Sigmoid colon (tissue), 7 donors: ENCODE results near the gene TIAM1. TPM values are rescaled to one million over a fixed set of nuclear protein-coding genes. Genes with fewer than 3 reads are reported as not detected.

Experiments
- DNase-seq: peaks from one replicate; pipeline ENCODE4 v3.0.0-alpha.2; 2019
- H3K27ac ChIP-seq, 4 donors: fragments of 200-600 bp; sonication (generic); one replicate each; pipeline ENCODE4 v1.5.1; 2016 to 2019; ENCODE audit warnings: mild to moderate bottlenecking in 1 of 4
- H3K27me3 ChIP-seq, 3 donors: fragments of 200-600 bp; sonication (generic); one replicate each; pipeline ENCODE4 v1.5.1; 2019; ENCODE audit warnings: mild to moderate bottlenecking in 1 of 3
- H3K36me3 ChIP-seq, 4 donors: fragments of 200-600 bp; sonication (generic); one replicate each; pipeline ENCODE4 v1.5.1; 2016 to 2019
- H3K4me1 ChIP-seq, 4 donors: fragments of 200-600 bp; sonication (generic); one replicate each; pipeline ENCODE4 v1.5.1; 2017 to 2019
- H3K4me3 ChIP-seq, 4 donors: fragments of 200-600 bp; sonication (generic); one replicate each; pipeline ENCODE4 v1.5.1; 2017 to 2019; ENCODE audit warnings: mild to moderate bottlenecking in 2 of 4, moderate library complexity in 1 of 4
- H3K9me3 ChIP-seq, 4 donors: fragments of 200-600 bp in 3 of 4; sonication (generic) in 3 of 4; one replicate each; pipeline versions ENCODE4 v1.5.1 to v1.6.1; 2013 to 2019
- EP300 ChIP-seq, 4 donors: sonication (generic); formaldehyde crosslinking; IDR thresholded peaks; one replicate each; pipeline ENCODE4 v1.6.1; 2017; ENCODE audit warnings: antibody characterized with exemption in 4 of 4
- POLR2A ChIP-seq, 2 donors: fragments of 450-650 bp; IDR thresholded peaks; one replicate each; pipeline ENCODE4 v1.6.1; 2016; ENCODE audit warnings: antibody characterized with exemption in 2 of 2, mild to moderate bottlenecking in 2 of 2, moderate library complexity in 2 of 2
- POLR2AphosphoS5 ChIP-seq, 4 donors: sonication (generic); formaldehyde crosslinking; IDR thresholded peaks; one replicate each; pipeline ENCODE4 v1.6.1; 2017; ENCODE audit warnings: antibody characterized with exemption in 4 of 4
- WGBS, 2 donors: extraction: QIAGEN DNeasy Blood & Tissue Kit; methylation state at CpG; one replicate each; pipeline ENCODE4 v1.1.7; 2013; 5-methylcytosine and 5-hydroxymethylcytosine counted together
- intact Hi-C: fragments of 100-400 bp; cut with DNase I; formaldehyde crosslinking; loops from one replicate; pipeline ENCODE4 v1.15.1; 2023
- polyA plus RNA-seq, 3 donors: library from polyadenylated mRNA; stranded (reverse); fragments of 200-250 nt; gene quantifications; one replicate each; pipeline ENCODE4 v1.2.3, GENCODE V29; 2013
- total RNA-seq, 4 donors: library from RNA; depleted of rRNA; stranded (reverse); fragments of >200 nt; gene quantifications; one replicate each; pipeline ENCODE4 v1.1.0, GENCODE V29; 2016
- TF ChIP-seq, protein P1 (sequence below), 4 experiments: fragments of 450-650 bp in 3 of 4; fragments of 200-600 bp in 1 of 4; IDR thresholded peaks; one replicate each; pipeline ENCODE4 v1.5.1; 2016 to 2019; ENCODE audit warnings: antibody characterized with exemption in 4 of 4, mild to moderate bottlenecking in 3 of 4, moderate library complexity in 2 of 4
- donor health status: healthy with polysubstance abuse.
- donor health status: Bipolar disorder and iron deficiency.
- donor health status: healthy.

The TIAM1 gene
- total and polyA plus RNA-seq, 7 donors, result 1.2 to 20.5 (median 8.6) TPM

DNA sequence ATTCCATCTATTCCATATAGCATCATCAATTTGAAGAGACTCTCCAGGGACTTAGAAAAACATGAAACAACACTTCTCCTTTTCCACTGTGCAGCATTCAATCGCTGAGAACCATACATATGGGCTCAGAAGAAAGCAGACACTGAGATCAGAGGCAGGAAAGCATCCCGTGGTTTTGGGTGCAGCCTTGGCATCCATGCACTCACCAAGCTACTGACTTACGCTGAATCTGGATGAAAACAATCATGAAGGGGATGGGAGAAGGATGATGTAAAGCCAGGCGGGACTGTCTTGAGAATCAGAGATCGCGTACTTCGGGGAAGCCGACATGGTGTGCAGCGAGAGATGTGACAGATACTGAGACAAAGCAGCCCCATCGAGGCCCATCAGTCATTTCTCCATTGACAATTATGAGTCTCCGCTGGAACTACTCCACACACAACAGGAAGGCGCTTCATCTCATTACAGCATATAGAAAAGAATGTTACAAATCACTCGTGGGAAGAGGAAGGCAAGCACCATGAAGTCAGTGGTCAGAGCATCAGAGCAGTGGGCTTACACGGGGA lies 2.3 kb upstream of the TIAM1 start:
- intact Hi-C loops, result no loop called here
- TF ChIP-seq, protein P1, sequence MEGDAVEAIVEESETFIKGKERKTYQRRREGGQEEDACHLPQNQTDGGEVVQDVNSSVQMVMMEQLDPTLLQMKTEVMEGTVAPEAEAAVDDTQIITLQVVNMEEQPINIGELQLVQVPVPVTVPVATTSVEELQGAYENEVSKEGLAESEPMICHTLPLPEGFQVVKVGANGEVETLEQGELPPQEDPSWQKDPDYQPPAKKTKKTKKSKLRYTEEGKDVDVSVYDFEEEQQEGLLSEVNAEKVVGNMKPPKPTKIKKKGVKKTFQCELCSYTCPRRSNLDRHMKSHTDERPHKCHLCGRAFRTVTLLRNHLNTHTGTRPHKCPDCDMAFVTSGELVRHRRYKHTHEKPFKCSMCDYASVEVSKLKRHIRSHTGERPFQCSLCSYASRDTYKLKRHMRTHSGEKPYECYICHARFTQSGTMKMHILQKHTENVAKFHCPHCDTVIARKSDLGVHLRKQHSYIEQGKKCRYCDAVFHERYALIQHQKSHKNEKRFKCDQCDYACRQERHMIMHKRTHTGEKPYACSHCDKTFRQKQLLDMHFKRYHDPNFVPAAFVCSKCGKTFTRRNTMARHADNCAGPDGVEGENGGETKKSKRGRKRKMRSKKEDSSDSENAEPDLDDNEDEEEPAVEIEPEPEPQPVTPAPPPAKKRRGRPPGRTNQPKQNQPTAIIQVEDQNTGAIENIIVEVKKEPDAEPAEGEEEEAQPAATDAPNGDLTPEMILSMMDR (IDR thresholded peaks at IDR 0.05), result no peak
- TF ChIP-seq POLR2A (IDR thresholded peaks at IDR 0.05), result no peak
- DNase-seq, result no peak
- no peaks in the 10 kb centered on the region for H3K9me3 ChIP-seq
- H3K4me3 ChIP-seq, result no peak overlapping the region
- H3K27me3 ChIP-seq, result peaks cover 0 to 33% (median 9%) of the 10 kb centered on the region in 3 donors
- WGBS, 2 donors, result 77 to 84% methylated on average over 14 of the region's 14 CpGs
- H3K4me1 ChIP-seq, result peaks cover 0 to 9% (median 0%) of the 10 kb centered on the region in 4 donors
- no peaks in the 10 kb centered on the region for H3K36me3 ChIP-seq
- H3K27ac ChIP-seq, result no peak overlapping the region

DNA sequence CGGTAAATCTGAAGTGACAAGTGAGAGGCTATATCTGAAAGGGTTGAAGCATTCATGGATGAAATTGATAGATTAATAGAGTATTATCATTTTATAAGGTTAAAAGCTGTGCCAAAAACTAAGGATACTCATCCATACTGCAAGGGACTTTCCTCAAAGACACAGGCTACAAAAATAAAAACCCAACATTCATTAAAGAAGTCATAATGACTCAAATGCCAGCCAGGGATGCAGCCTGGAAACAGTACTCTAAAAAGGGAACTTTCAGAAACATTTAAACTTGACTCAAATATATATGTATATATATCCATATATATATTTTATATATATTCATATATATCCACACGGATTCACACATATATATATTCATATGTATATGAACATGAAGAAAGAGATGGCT lies 1.1 kb upstream of the TIAM1 start:
- Histone ChIP-seq H3K27me3 (peaks cover 0 to 40% (median 9%) of the 10 kb centered on the region in 3 donors), H3K4me1 (peaks cover 0 to 9% (median 0%) of the 10 kb centered on the region in 4 donors), H3K9me3 (no peaks in the 10 kb centered on the region), H3K36me3 (no peaks in the 10 kb centered on the region), H3K4me3 (no peak overlapping the region), H3K27ac (no peak overlapping the region)
- intact Hi-C loops, result no loop called here
- WGBS, 2 donors, result 82 to 84% methylated on average over 2 of the region's 2 CpGs
- TF ChIP-seq POLR2AphosphoS5 (IDR thresholded peaks at IDR 0.05) (no peak), POLR2A (IDR thresholded peaks at IDR 0.05) (no peak), EP300 (IDR thresholded peaks at IDR 0.05) (no peak)
- TF ChIP-seq, protein P1 (IDR thresholded peaks at IDR 0.05), result no peak
- DNase-seq, result no peak

DNA sequence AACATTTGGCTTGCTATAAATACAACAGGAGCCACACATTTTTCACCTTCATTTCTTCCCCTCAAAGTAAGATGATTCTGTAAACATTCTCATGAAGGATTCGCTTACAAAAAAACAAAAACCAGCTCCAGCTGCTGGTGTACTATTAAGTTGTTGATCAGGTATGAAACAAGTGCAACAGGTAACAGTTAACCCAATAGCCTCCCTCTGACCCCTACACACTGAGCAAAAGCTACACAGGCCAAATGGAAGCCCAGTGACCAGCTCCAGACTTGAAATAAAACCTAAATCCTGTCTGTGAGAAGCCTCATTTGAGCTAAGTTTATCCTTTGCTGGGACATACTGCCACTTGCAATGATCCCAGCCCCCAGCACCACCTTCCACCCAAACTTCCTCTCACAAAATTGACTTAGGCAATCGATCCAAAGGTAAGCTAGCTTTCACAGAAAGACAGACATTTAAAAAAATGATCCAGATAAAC lies 991 bp downstream of the TIAM1 start:
- no peaks in the 10 kb centered on the region for H3K36me3 ChIP-seq
- peaks cover 0 to 9% (median 0%) of the 10 kb centered on the region in 4 donors for H3K4me1 ChIP-seq
- no peak overlapping the region for H3K27ac ChIP-seq
- H3K27me3 ChIP-seq, result peaks cover 0 to 43% (median 9%) of the 10 kb centered on the region in 3 donors
- WGBS, 2 donors, result 5 to 43% methylated on average over 2 of the region's 2 CpGs
- TF ChIP-seq POLR2A (IDR thresholded peaks at IDR 0.05) (no peak), EP300 (IDR thresholded peaks at IDR 0.05) (no peak), POLR2AphosphoS5 (IDR thresholded peaks at IDR 0.05) (no peak)
- TF ChIP-seq, protein P1 (IDR thresholded peaks at IDR 0.05), result no peak
- H3K4me3 ChIP-seq, result peak overlapping the region in 3 of 4 donors; percentile 22 to 43 (median 34)
- intact Hi-C loops, result no loop called here
- no peaks in the 10 kb centered on the region for H3K9me3 ChIP-seq
- DNase-seq, result no peak

DNA sequence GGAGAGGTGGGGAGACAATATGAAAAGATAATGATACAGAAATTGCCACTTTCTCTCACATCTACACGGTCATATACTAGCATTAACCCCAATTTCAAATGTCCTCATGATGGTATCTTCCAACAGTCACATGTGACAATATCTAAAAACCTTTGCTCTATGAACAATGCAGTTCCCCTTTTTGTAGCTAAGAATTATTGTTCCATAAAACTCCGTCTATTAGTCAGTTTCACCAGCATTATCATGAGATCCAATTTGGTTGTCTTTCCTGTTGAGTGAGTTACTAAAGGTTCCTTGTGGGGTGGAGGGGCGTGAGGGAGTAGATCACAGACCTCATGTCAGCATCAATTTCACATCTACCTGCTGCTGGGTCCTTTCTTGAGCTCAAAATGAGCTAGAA lies 1.7 kb downstream of the TIAM1 start:
- no peak for DNase-seq
- Histone ChIP-seq H3K4me3 (no peak overlapping the region), H3K27me3 (peaks cover 0 to 43% (median 9%) of the 10 kb centered on the region in 3 donors), H3K4me1 (peaks cover 0 to 9% (median 0%) of the 10 kb centered on the region in 4 donors), H3K9me3 (no peaks in the 10 kb centered on the region), H3K36me3 (no peaks in the 10 kb centered on the region), H3K27ac (no peak overlapping the region)
- intact Hi-C loops, result no loop called here
- 47 to 54% methylated on average over 3 of the region's 3 CpGs for whole genome bisulfite sequencing, 2 donors
- TF ChIP-seq EP300 (IDR thresholded peaks at IDR 0.05) (no peak), POLR2A (IDR thresholded peaks at IDR 0.05) (no peak), POLR2AphosphoS5 (IDR thresholded peaks at IDR 0.05) (no peak)
- TF ChIP-seq, protein P1 (IDR thresholded peaks at IDR 0.05), result no peak
